Measurements from ENCODE around the gene SUSD1.

Gene SUSD1

DNA sequence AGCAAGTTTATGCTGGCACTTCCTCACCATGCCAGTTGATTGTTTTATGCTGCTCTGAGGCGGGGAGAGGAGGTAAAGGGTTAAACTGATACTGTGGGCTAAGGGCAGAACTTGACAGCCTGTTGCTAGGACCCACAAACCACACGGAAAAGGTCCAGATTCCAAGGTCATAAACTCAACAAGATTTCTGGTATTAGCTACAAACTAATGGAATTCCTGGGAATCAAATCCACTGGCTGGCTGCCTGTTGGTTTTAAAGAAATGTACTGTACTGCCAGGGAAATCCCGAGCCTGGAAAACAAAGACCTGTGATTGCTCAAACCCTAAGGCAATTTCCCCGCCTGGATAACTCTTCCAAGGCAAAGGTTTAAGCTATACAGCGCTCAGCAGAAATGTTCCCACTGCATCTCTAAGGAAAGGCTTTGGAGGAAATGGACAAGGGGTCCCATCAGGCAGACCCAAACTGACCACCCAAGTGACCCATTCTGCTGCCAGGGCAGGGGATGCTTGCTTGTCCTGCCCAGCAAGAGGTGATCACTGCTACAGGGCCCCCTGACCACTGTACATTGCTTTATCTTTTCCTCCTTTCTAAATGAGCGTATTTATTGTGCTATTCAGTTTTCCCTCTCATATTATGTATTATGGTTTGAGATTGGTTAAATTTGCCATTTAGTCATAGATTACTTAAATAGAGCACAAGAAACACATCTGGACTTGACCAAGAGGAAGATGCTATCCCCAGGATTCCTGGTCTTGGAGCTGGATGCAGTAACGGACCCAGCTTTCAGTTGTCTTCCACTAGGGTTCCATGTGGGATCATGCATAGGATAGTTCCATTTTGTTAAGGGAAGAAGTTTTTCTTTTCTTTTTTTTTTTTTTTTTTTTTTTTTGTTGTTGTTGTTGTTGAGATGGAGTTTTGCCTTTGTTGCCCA, 124.3 kb downstream of the SUSD1 start:
- no peak overlapping the region for H3K4me3 Mint-ChIP-seq
- H3K27me3 Mint-ChIP-seq (ENCODE audit: low read depth) = no peaks in the 10 kb centered on the region
- peaks cover 20% of the 10 kb centered on the region for H3K9me3 Mint-ChIP-seq
- peaks cover 7% of the 10 kb centered on the region for H3K4me1 Mint-ChIP-seq (ENCODE audit: low read depth)
- no peak overlapping the region for H3K27ac Mint-ChIP-seq
- DNase-seq (ENCODE audit: low spot score) = no peak
- H3K36me3 Mint-ChIP-seq (ENCODE audit: low read depth) = peaks cover 41% of the 10 kb centered on the region

DNA sequence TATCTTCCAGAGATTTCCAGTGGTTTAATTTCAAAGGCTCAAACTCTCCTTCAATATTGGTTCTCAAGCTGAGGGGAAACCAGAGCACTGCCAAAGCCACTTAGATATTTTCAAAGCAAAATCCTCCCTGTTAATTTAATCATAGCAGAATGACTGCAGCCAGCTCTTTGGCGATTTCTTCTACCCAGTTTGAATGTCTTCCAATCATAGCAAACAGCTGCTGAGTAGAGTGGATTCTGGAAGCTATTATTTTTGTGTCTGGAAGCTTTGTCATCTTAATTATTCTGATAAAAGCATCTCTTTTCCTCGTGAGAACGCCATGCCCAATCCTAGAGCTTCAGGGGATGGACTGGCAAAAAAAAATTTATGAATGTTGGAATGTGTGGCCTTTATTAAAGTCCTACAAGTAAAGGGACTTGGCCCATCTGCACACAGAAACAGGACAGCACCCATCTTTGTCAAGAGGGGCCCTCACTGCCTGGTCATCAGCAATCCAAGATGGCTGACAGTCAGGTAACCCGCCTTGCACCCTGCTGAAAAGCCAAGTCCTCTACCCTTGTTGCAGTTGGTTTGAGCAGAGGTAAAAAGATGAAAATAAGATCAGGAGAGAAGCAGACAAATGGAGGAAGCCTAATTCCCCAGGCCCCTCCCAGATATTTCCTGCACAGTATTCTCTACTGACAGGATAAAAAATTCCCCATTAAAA, 125.1 kb downstream of the SUSD1 start:
- peaks cover 7% of the 10 kb centered on the region for H3K4me1 Mint-ChIP-seq (ENCODE audit: low read depth)
- H3K27ac Mint-ChIP-seq = no peak overlapping the region
- peaks cover 20% of the 10 kb centered on the region for H3K9me3 Mint-ChIP-seq
- no peak overlapping the region for H3K4me3 Mint-ChIP-seq
- DNase-seq (ENCODE audit: low spot score) = no peak
- H3K27me3 Mint-ChIP-seq (ENCODE audit: low read depth) = peaks cover 7% of the 10 kb centered on the region
- H3K36me3 Mint-ChIP-seq (ENCODE audit: low read depth) = peaks cover 38% of the 10 kb centered on the region

DNA sequence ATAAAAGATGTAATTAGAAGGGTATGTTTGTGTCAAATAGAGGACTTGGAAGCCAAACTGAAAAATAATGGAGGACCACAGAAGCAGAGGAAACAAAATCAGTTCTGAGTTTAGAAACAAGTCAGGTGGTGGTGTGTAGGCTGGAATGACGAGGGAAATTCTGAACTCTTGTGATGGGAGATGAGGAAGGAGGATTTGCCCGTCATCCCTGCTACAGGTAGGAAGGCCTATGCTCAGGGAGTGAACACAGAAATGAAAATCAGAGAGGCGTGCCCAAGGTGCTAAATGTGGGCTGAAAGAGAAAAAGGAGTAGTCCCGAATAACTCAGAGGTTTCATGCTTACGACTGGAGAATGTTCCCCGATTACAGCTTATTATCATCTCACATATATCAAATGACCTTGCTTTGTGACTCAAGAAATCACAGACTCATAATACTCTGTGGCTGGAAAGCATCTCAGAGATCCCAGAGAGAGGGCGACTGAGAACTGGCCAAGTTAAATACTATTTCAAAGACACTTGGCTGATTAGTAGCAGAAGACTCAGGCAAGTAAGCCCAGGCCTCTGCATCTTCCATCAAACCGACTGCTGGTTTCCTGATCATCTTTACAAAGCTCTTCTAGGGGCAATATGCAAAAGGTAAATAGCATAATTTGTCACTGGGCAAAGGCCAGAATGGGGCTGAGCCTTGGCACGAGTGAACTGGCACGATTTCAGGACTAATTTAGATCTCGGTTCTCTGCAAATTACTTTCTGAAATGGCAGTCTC, 126.0 kb downstream of the SUSD1 start:
- H3K4me1 Mint-ChIP-seq (ENCODE audit: low read depth) = peaks cover 7% of the 10 kb centered on the region
- H3K27me3 Mint-ChIP-seq (ENCODE audit: low read depth) = peaks cover 7% of the 10 kb centered on the region
- H3K9me3 Mint-ChIP-seq = peaks cover 20% of the 10 kb centered on the region
- H3K36me3 Mint-ChIP-seq (ENCODE audit: low read depth) = peaks cover 38% of the 10 kb centered on the region
- H3K4me3 Mint-ChIP-seq = no peak overlapping the region
- H3K27ac Mint-ChIP-seq = no peak overlapping the region
- DNase-seq (ENCODE audit: low spot score) = no peak

DNA sequence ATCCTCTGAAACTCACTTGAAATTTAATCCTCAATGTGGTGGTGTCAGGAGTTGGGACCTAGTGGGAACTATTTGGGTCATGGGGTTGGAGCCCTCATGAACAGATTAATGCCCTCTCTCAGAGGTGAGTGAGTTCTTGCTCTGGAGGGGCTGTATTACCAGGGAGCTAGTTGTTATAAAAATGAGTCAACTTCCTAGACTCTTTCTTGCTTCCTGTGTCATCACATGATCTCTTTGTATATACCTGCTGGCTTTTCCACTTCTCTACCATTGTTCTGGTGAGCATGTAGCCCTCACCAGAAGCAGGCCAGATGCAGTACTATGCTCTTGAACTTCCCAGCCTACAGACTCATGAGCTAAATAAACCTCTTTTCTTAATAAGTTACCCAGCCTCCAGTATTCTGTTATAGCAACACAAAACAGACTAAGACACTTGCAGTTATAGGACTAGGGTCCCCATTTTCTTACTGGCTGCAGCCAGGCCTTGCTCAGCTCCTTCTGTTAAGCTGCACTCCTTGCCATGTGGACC, 127.5 kb downstream of the SUSD1 start:
- Mint-ChIP-seq H3K36me3 (ENCODE audit: low read depth) (peaks cover 33% of the 10 kb centered on the region), H3K27me3 (ENCODE audit: low read depth) (peaks cover 9% of the 10 kb centered on the region), H3K4me3 (no peak overlapping the region), H3K9me3 (peaks cover 20% of the 10 kb centered on the region), H3K27ac (no peak overlapping the region), H3K4me1 (ENCODE audit: low read depth) (peaks cover 7% of the 10 kb centered on the region)
- DNase-seq (ENCODE audit: low spot score) = no peak

DNA sequence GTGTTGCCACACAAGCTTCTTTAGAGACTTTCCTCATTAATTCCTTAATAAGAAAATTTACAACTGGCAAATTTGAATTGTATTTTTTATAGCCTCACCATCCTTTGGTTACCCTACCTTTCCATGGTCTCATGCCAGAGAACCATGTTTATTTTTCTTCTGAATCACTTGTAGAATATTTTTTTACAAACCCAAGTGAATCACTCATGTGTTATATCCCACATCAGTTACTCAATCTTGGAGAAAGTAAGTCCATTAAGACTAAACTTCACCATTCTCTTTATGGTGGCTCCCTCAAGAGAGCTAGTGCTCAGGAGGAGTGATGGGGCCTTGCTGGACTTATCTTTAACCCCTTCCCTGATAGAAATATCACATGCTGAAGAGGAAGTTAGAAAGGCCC, 128.9 kb downstream of the SUSD1 start:
- Mint-ChIP-seq H3K9me3 (peaks cover 20% of the 10 kb centered on the region), H3K4me3 (no peak overlapping the region), H3K36me3 (ENCODE audit: low read depth) (peaks cover 33% of the 10 kb centered on the region), H3K27ac (no peak overlapping the region), H3K27me3 (ENCODE audit: low read depth) (peaks cover 9% of the 10 kb centered on the region), H3K4me1 (ENCODE audit: low read depth) (peaks cover 7% of the 10 kb centered on the region)
- DNase-seq (ENCODE audit: low spot score) = no peak

DNA sequence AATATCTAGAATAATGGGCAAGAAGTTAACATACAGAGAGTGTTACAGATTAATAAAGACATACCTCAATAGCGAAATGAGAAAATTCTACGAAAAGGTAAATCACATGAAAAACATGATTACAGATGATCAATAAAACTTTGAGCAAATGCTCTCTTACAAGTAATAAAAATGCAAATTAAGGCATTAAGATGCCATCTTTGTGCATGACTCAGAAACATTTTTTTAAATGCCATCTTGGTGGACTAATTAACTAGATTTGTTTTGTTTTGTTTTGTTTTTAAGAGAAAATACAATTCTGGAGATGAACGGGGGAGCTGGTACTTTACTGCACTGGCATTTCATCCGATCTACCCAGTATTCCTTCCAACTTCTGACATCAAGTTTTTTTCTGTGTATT, 130.2 kb downstream of the SUSD1 start:
- Mint-ChIP-seq H3K27ac (no peak overlapping the region), H3K4me3 (no peak overlapping the region), H3K4me1 (ENCODE audit: low read depth) (peaks cover 7% of the 10 kb centered on the region), H3K36me3 (ENCODE audit: low read depth) (peaks cover 40% of the 10 kb centered on the region), H3K27me3 (ENCODE audit: low read depth) (peaks cover 14% of the 10 kb centered on the region), H3K9me3 (peaks cover 20% of the 10 kb centered on the region)
- no peak for DNase-seq (ENCODE audit: low spot score)

DNA sequence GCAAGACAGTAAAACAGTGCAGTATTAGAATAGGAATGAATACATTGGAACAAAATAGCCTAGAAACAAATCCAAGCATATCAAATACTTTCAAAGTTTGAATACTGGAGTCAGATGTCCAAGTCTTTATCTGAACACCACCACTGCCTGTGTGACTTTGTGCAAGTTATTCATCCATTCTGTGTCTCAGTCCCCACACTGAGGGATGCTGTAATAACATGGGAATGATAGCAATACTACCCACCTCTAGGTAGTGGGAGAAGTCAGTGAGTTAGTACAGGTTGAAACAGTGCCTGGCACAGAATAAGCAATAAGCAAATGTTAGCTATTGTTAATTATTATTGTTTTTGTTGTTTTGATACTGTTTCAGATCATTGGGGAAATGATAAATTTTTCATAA, 130.9 kb downstream of the SUSD1 start:
- H3K4me1 Mint-ChIP-seq (ENCODE audit: low read depth) = peaks cover 7% of the 10 kb centered on the region
- H3K27me3 Mint-ChIP-seq (ENCODE audit: low read depth) = peaks cover 16% of the 10 kb centered on the region
- H3K36me3 Mint-ChIP-seq (ENCODE audit: low read depth) = peaks cover 42% of the 10 kb centered on the region
- no peak overlapping the region for H3K4me3 Mint-ChIP-seq
- H3K9me3 Mint-ChIP-seq = peaks cover 20% of the 10 kb centered on the region
- no peak for DNase-seq (ENCODE audit: low spot score)
- H3K27ac Mint-ChIP-seq = no peak overlapping the region

DNA sequence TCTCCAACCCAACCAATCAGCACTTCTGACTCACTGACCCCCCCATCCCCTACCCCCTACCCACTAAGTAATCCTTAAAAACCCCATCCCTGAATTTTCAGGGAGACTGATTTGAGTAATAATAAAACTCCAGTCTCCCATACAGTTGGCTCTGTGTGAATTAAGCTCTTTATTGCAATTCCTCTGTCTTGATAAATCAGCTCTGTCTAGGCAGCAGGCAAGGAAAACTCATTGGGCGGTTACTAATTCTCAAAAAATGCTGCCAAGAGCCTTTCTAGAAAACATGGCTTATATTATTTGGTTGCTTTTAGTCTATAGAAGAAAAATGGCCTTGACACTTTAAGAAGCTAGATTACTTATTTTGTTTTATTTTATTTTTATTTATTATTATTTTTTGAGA, 131.7 kb downstream of the SUSD1 start:
- peaks cover 14% of the 10 kb centered on the region for H3K9me3 Mint-ChIP-seq
- H3K4me1 Mint-ChIP-seq (ENCODE audit: low read depth) = peaks cover 10% of the 10 kb centered on the region
- no peak overlapping the region for H3K27ac Mint-ChIP-seq
- H3K27me3 Mint-ChIP-seq (ENCODE audit: low read depth) = peaks cover 18% of the 10 kb centered on the region
- peaks cover 40% of the 10 kb centered on the region for H3K36me3 Mint-ChIP-seq (ENCODE audit: low read depth)
- no peak overlapping the region for H3K4me3 Mint-ChIP-seq
- DNase-seq (ENCODE audit: low spot score) = no peak

DNA sequence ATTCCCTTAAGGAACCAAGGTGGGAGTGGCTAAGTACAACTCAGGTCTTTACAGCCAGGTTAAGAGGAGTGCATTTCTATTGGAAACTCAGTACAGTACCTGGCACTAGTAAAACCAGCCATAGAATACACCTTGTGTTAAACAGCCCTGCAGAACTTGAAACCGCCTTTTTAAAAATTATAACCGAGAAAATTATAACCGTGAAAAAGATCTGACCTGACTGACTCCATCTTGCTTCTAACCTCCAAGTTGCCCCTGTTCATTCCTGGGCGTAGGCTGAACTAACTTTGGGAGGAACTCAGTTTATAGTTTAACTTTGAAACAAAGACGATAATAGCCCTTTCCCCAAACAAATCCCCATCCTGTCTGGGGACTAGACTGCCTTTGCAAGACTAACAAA, 132.3 kb downstream of the SUSD1 start:
- H3K27me3 Mint-ChIP-seq (ENCODE audit: low read depth) = peaks cover 18% of the 10 kb centered on the region
- no peak for DNase-seq (ENCODE audit: low spot score)
- peaks cover 14% of the 10 kb centered on the region for H3K4me1 Mint-ChIP-seq (ENCODE audit: low read depth)
- peaks cover 7% of the 10 kb centered on the region for H3K9me3 Mint-ChIP-seq
- H3K27ac Mint-ChIP-seq = no peak overlapping the region
- no peak overlapping the region for H3K4me3 Mint-ChIP-seq
- peaks cover 37% of the 10 kb centered on the region for H3K36me3 Mint-ChIP-seq (ENCODE audit: low read depth)

DNA sequence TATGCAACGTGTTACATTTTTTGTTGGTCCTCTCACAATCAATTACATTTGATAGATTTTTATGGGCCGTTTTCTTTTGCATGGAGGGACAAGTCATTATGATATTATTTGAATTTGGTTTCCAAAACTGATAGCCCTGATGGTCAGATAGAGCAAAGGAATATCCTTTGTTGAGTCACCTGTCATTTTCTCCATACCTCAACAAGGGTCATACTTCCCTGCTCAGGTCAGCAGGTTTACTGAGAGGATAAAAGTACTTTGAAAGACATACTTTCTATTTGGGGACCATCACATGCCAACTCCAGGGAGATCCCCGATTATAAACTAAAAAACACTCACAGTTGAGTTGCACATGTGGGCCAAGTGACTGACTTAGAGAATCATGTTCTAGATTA, 132.9 kb downstream of the SUSD1 start:
- DNase-seq (ENCODE audit: low spot score) = no peak
- peaks cover 3% of the 10 kb centered on the region for H3K9me3 Mint-ChIP-seq
- H3K27me3 Mint-ChIP-seq (ENCODE audit: low read depth) = peaks cover 18% of the 10 kb centered on the region
- peaks cover 33% of the 10 kb centered on the region for H3K36me3 Mint-ChIP-seq (ENCODE audit: low read depth)
- H3K27ac Mint-ChIP-seq = no peak overlapping the region
- H3K4me1 Mint-ChIP-seq (ENCODE audit: low read depth) = peaks cover 14% of the 10 kb centered on the region
- H3K4me3 Mint-ChIP-seq = no peak overlapping the region

DNA sequence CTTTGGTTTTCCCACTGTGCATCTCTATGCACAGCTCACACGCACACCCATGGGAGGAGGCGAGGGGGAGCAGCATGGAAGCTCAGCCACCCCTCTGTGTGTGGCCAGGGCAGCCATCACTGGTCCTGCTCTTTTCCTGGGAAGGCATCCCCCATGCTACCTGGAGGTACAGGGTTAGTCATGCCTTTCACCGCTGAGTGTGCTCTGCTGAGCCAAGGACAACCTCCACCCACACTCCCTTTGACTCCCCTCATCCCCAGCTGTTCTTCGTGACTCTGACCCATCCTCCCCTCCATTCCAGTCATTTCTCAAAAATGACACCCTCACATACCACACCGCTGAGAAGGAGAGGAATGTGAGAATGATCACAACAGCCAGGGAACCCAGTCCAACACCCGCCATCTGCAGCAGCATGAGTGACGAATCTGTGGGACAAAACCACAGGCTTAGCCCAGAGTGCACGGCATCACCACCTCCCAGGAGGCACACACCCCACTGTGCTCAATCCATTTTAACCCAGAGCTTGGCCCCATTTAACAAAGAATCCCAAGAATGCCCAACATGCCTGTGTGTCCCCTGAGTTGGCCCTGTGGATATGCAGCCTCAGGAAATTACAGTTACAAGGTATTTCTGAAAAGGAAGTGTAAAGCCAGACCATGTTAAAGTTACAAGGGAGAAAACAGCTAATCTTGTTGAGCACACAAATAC, 133.4 kb downstream of the SUSD1 start:
- peaks cover 31% of the 10 kb centered on the region for H3K36me3 Mint-ChIP-seq (ENCODE audit: low read depth)
- H3K4me1 Mint-ChIP-seq (ENCODE audit: low read depth) = peaks cover 19% of the 10 kb centered on the region
- peaks cover 18% of the 10 kb centered on the region for H3K27me3 Mint-ChIP-seq (ENCODE audit: low read depth)
- DNase-seq (ENCODE audit: low spot score) = no peak
- no peaks in the 10 kb centered on the region for H3K9me3 Mint-ChIP-seq
- no peak overlapping the region for H3K4me3 Mint-ChIP-seq
- no peak overlapping the region for H3K27ac Mint-ChIP-seq

DNA sequence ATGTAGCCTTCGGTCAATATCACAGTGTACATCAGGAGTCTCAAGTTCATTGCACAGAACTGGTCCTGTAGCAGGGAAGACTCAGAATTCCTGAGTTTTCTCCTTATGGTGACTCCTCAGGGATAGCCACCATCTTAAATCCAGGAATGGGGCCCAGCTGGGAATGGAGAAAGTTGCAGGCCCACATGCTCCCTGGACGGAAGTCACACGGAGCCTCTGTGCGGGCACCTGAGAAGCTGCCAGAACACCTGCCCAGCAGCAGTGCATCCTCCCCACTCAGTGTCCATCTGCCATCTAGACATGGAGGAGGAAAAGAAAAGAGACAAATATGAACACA, 133.9 kb downstream of the SUSD1 start:
- Mint-ChIP-seq H3K27ac (no peak overlapping the region), H3K4me1 (ENCODE audit: low read depth) (peaks cover 19% of the 10 kb centered on the region), H3K36me3 (ENCODE audit: low read depth) (peaks cover 31% of the 10 kb centered on the region), H3K9me3 (no peaks in the 10 kb centered on the region), H3K4me3 (no peak overlapping the region), H3K27me3 (ENCODE audit: low read depth) (peaks cover 18% of the 10 kb centered on the region)
- DNase-seq (ENCODE audit: low spot score) = no peak

DNA sequence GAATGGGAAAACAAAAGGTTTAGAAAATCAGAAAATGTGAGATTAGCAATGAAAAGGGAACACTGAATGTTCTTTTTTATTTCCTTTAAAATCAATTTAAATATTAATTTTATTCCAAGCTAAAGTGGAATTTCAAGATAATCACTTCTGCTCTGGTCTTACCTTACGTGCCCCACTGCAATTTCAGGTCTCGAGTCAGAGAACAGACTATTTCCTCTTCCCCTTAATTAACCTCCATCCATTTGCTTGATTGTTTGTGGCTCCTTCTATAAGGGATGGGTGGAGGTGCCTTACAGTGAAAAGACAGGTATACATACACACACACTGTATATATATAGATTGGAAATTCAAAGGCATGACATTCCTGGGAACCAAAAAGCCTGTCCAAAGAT, 137.1 kb downstream of the SUSD1 start:
- no peaks in the 10 kb centered on the region for H3K9me3 Mint-ChIP-seq
- peak overlapping the region; percentile 83 for H3K27ac Mint-ChIP-seq
- H3K4me3 Mint-ChIP-seq = peak overlapping the region; percentile 64
- peaks cover 28% of the 10 kb centered on the region for H3K4me1 Mint-ChIP-seq (ENCODE audit: low read depth)
- peaks cover 42% of the 10 kb centered on the region for H3K36me3 Mint-ChIP-seq (ENCODE audit: low read depth)
- no peak for DNase-seq (ENCODE audit: low spot score)
- peaks cover 26% of the 10 kb centered on the region for H3K27me3 Mint-ChIP-seq (ENCODE audit: low read depth)
